Superior temporal gyrus (tissue), 1 donor: Measurements from ENCODE around the gene SLC9B2.
A peak's percentile ranks its signal among the peaks of the same experiment; 100 is the strongest.

Source experiments
- DNase-seq: peaks from one replicate; pipeline ENCODE4 v3.0.0-alpha.2; 2016; ENCODE audit errors: extremely low spot score

The SLC9B2 gene, protein sequence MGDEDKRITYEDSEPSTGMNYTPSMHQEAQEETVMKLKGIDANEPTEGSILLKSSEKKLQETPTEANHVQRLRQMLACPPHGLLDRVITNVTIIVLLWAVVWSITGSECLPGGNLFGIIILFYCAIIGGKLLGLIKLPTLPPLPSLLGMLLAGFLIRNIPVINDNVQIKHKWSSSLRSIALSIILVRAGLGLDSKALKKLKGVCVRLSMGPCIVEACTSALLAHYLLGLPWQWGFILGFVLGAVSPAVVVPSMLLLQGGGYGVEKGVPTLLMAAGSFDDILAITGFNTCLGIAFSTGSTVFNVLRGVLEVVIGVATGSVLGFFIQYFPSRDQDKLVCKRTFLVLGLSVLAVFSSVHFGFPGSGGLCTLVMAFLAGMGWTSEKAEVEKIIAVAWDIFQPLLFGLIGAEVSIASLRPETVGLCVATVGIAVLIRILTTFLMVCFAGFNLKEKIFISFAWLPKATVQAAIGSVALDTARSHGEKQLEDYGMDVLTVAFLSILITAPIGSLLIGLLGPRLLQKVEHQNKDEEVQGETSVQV

DNA sequence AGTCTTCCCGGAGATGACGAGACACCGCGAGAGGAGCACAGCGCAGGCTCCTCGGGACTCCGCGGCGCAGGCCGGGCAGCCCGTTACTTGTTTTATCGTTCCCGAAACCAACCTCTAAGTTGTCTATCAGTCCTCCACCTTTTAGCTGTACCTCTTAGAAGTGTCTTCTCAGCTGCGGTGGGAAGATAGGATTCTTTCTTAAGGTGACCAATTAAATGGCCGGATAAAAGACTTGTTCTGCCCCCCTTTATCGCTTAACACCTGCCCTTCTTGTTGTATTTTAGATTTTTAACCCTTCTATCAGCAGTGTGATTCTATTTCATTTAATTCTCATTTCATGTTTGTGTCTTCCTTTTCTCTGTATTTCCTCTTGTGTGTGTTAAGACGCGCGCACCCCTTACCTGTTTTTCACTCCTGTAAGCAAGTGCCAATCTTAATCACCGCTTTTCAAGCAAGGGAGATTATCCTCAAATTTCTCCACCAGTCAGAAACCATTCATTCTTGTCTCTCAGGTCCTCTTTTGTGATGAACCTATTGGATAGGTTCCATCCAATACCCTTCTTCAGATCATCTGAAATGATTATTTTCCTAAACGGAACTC is at the start of gene SLC9B2:
SLC9B2 (minus strand) TSS at position 15 of the 601 bp plus-strand sequence. CDS start 9,211 bp downstream, outside the sequence.
- DNase-seq = peak; percentile 63

DNA sequence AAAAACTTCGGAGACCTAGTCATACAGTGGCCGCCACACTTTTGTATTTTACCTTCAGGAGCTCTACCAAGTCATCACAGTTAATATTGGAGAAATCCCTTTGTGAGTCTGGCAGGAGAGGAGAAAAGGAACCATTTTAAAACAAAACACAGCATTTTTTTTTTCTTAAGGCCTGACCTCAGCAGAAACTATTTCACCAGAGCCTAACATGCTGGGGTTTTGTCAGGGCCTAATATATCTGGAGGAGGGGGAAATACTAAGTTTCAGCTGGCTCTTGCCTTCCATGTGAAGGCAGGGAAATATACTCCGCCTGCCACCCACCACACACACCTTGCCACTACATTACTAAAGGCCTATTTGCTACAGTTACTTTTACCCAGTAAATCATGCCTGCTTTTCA is 49.6 kb upstream of the SLC9B2 start:
- no peak for DNase-seq

GRCh38 chr4:103123114-103123513 is 46.6 kb upstream of the SLC9B2 start:
- DNase-seq = no peak

GRCh38 chr4:103118166-103118565 is 41.6 kb upstream of the SLC9B2 start:
- no peak for DNase-seq

DNA sequence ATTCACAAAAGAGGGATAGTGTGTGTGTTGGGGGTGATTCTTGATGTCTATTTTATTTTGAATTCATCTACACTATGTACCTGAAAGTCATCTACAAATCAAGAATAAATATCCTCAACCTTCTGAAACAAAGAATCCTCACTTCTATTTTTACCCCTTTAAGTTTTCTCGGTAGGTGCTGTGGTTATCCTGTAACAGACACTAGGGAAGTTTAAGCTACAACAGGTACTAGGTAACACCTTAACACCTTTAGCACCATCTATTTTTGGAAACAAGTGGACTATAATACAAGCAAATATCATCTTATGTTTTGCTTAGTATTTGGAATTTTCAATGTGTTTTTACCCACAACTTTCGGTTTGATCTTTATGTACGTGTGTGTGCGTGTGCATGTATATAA is 35.0 kb upstream of the SLC9B2 start:
- DNase-seq = no peak

DNA sequence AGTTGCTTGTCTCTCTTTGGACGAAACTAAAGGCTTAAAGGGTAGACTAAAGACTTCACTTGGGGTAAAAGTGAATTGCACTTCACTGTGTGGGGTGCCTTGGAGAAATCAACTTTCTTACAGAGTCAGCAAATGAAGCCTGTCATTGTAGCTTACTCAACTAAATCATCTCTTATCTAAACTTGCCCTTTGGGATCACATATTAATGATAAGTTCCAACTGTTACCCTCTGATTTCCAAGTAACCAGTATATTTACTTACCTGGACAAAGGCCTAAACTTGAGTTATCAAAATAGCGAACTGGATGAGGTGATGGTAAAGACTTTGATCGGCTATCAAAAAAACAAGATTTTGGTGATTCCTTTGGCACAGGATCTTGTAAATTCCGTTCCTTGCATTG is 32.0 kb upstream of the SLC9B2 start:
- no peak for DNase-seq

- no peak for DNase-seq
Observed at GRCh38 chr4:103105558-103106356, 29.2 kb upstream of the SLC9B2 start.

- no peak for DNase-seq
Observed at GRCh38 chr4:103104886-103105285, 28.3 kb upstream of the SLC9B2 start.

DNA sequence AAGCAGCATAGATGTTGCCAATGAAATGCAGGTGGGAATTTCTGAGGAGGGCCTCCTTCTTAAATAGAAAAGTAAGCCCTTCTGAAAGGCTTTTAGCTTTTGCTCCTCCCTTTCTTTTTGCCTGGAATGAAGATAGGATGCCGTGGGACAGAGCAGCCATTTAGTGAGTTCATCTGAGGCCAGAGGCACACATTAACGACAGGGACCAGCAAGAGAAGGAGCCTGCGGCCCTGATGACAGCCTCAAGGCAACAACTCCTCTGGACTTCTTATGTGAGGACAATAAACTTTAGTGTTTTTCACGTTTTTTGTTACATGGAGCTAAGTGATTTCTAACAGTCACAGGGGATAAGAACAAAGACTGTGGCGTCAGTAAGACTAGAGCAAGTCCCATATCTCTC is 24.1 kb upstream of the SLC9B2 start:
- no peak for DNase-seq

- DNase-seq = peak; percentile 96
Observed at GRCh38 chr4:103099691-103100392, 23.3 kb upstream of the SLC9B2 start, which contains the start of gene BDH2. TSS of gene BDH2 (minus strand) at chr4:103099834. CDS start at chr4:103096254, 3,580 bp downstream.

- peak; percentile 61 for DNase-seq
Observed at GRCh38 chr4:103098756-103099440, 22.3 kb upstream of the SLC9B2 start.

- no peak for DNase-seq
Observed at GRCh38 chr4:103098341-103098740, 21.8 kb upstream of the SLC9B2 start.

DNA sequence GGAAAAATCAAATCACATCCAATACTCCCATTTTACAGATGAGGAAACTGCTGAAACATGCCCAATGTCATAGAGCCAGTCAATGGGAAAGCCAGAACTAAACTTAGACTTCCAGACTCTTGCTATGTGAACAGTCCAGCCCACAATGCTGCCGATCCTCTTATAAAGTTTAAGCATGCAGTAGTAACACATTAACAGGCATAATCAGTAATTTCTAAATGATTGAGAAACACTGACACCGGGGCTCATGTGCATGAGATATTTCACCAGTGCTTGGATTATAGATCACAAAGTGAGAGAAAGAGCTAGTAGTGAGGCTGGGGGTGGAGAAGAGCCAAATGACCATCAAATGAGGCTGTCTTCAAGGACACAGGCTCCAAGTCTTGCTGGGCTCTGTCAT is 20.6 kb upstream of the SLC9B2 start:
- no peak for DNase-seq

DNA sequence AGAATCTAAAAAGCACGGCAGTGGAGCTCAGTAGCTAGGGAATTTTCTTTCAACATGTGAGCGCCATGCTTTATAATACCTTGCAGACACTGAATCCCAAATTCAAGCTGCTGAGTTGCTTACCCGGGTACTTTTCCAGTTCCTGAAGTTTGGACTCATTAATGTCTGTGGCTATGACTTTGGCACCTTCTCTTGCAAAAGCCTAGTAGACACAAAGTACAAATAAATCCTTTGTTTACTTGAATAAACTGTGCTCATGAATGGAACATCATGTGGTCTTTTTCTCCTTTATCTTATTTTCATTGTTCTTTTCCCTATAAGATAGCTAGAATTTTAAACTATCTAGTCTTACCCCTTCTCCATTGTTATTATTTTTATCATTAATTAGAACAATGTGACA is 18.5 kb upstream of the SLC9B2 start:
- peak; percentile 80 for DNase-seq

DNA sequence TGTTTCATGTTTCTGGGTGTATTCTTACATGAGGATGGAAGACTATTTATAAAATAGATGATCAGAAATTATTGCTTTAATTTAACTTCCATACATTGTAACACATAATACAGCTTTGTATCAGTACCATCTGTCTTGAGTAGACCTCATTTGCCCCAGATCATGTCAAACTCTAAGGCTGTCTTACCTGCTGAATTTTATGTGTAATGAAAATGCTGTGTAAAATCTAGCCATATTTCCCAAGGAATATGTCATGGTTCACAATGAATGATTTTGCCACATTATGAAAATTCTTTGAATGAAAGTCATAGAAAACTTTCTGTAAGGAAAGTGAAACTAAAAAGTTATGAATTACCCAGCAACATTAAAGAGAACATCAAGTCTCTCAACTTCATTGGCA is 15.7 kb upstream of the SLC9B2 start:
- peak; percentile 31 for DNase-seq

DNA sequence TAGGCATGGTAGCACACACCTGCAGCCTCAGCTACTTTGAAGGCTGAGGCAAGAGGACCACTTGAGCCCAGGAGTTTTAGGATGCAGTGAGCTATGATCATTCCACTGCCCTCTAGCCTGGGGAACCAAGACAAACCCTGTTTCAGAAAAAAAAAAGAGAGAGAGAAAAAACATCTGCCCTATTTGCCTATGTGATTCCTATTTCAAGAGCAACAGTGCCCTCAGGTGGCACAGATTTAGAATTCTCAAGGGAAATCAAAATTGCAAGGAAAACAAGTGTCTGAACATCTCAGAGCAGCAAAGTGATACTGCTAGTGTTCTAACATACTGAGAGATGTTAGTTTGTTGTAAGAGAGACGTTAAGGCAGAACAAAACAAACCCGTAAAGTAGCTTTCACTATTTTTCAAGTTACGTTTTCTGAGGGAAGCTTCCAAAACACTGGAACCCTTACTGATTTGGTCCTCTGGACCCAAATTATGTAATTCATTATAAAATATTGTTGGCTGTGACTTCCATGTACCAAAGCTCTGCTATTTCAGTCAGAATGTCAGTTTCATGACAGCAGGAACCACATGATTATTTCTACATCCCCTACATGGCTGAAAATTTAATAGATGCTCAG is 15.2 kb upstream of the SLC9B2 start:
- peak; percentile 93 for DNase-seq

DNA sequence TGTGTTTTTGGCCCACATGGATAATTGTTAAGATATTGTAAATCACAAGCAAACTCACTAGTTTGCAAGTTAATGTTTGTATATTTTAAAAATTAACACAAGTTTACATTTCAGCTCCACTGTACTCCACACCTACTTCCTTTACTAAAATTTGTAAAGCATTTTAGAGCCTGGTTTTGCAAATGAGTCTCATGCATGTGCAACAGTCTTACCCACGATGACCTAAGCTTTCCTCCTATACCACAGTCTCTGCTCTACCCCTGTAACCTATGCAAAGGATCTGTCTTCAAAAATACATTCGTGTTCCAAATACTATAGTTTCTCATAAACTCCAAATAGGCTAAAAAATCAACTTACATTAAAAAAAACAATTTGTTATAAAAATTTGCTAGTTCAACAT is 12.9 kb upstream of the SLC9B2 start:
- DNase-seq = no peak

- no peak for DNase-seq
Observed at GRCh38 chr4:103086551-103086950, 10.0 kb upstream of the SLC9B2 start.

DNA sequence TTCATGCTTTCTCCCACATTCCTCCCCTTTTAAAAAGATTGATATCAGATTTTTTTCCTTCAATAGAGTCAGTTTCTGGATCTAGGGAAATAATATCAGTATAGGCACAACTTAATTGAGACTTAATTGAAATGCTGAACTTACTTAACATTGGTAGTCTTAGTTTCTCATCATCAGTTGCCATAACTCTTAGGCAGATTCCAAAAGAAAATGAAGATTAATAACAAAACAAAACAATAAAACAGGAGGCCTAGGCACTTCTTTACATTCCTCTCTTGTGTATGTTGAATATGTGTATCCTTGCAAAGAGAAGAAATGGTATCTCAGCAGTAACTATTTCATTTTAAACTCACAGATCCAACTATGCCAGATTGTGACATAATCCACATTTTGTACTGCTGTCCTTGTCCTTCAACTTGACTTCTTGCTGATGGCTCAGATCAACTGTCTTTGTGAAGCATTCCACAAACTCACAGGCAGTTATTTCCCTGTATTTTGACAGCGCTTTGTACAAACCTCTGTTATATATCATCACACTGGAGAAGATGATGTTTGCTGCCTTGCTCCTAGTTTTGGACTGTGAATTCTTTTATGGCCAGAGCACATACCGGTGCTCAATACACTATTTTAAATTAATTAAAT is 9.1 kb upstream of the SLC9B2 start:
- no peak for DNase-seq

DNA sequence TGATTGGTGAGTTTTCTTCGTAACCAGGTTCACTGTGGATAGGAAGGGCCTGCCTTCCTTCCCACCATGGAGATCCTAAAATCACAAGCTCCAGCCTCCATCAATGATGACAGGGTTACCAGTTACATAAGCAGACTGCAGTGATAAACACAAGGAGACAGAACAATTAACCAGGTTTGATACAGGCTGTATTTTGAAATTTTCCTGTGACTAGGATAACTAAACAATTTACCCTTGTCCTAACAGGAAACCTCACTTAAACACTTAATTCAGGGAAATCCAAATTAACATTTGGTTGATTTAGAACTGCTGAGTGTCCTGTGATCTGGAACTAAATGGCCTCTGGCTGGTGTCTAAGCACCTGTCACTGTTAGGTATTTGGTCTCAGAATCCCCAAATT is 3.1 kb upstream of the SLC9B2 start:
- DNase-seq = no peak
